SK-N-MC (cell line): ENCODE data around the gene PNCK.

ENCODE experiments used
- EZH2 ChIP-seq: fragments of 200-600 bp; sonication (generic); IDR thresholded peaks from one replicate; pipeline ENCODE4 v1.6.1; 2017; ENCODE audit warnings: antibody characterized with exemption
- POLR2AphosphoS5 ChIP-seq: IDR thresholded peaks from 2 replicates; pipeline ENCODE4 v1.6.1; 2012; ENCODE audit warnings: mild to moderate bottlenecking, low read depth, low read length, borderline replicate concordance

- TF ChIP-seq POLR2AphosphoS5, result no peak
- no peak for TF ChIP-seq EZH2
Measured at GRCh38 chrX:153622661-153623309, 50.8 kb downstream of the PNCK start.
